ENCODE measurements around the gene CYP1A1. TPM values are rescaled to one million over a fixed set of nuclear protein-coding genes. Genes with fewer than 3 reads are reported as not detected.

The CYP1A1 gene
- total and polyA plus RNA-seq, 4 donors, result 0.19 to 4.4 (median 1.2) TPM

- no peak overlapping the region for H3K9ac ChIP-seq (ENCODE audit: low read depth in 1 of 2, low read length in 2 of 2)
- WGBS, result 95% methylated on average over 3 of the region's 3 CpGs
- TF ChIP-seq NR2F2 (IDR thresholded peaks at IDR 0.05) (no peak), HNF4G (IDR thresholded peaks at IDR 0.05) (no peak), CTCF (IDR thresholded peaks at IDR 0.05; ENCODE audit: low read depth, low read length, missing input control) (no peak), ATF3 (IDR thresholded peaks at IDR 0.05) (no peak), RAD21 (IDR thresholded peaks at IDR 0.05) (no peak), RXRA (IDR thresholded peaks at IDR 0.05) (no peak), FOXA1 (IDR thresholded peaks at IDR 0.05) (no peak), YY1 (IDR thresholded peaks at IDR 0.05) (no peak), GABPA (IDR thresholded peaks at IDR 0.05 in 1 of 2, conservative IDR thresholded peaks at IDR 0.05 in 1 of 2) (no peak), SP1 (IDR thresholded peaks at IDR 0.05) (no peak), JUND (IDR thresholded peaks at IDR 0.05) (no peak), HNF4A (conservative IDR thresholded peaks at IDR 0.05) (no peak), REST (IDR thresholded peaks at IDR 0.05) (no peak), TAF1 (conservative IDR thresholded peaks at IDR 0.05) (no peak), EGR1 (IDR thresholded peaks at IDR 0.05; ENCODE audit: low read depth in 2 of 2) (no peak), FOXA2 (IDR thresholded peaks at IDR 0.05) (no peak)
- TF ChIP-seq, protein P1, sequence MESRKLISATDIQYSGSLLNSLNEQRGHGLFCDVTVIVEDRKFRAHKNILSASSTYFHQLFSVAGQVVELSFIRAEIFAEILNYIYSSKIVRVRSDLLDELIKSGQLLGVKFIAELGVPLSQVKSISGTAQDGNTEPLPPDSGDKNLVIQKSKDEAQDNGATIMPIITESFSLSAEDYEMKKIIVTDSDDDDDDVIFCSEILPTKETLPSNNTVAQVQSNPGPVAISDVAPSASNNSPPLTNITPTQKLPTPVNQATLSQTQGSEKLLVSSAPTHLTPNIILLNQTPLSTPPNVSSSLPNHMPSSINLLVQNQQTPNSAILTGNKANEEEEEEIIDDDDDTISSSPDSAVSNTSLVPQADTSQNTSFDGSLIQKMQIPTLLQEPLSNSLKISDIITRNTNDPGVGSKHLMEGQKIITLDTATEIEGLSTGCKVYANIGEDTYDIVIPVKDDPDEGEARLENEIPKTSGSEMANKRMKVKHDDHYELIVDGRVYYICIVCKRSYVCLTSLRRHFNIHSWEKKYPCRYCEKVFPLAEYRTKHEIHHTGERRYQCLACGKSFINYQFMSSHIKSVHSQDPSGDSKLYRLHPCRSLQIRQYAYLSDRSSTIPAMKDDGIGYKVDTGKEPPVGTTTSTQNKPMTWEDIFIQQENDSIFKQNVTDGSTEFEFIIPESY (IDR thresholded peaks at IDR 0.05), result no peak
- TF ChIP-seq, protein P2, sequence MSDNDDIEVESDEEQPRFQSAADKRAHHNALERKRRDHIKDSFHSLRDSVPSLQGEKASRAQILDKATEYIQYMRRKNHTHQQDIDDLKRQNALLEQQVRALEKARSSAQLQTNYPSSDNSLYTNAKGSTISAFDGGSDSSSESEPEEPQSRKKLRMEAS (IDR thresholded peaks at IDR 0.05), result no peak
- no peak overlapping the region for H3K27ac ChIP-seq (ENCODE audit: low read depth in 1 of 2, low read length in 2 of 2)
- H3K27me3 ChIP-seq (ENCODE audit: control insufficient read depth in 4 of 4, insufficient read depth in 4 of 4, low read length in 3 of 4), result no peaks in the 10 kb centered on the region
- H3K4me3 ChIP-seq (ENCODE audit: low read depth in 1 of 3, low read length in 3 of 3), result no peak overlapping the region
- peaks cover 5 to 48% (median 31%) of the 10 kb centered on the region in 4 donors for H3K4me1 ChIP-seq (ENCODE audit: control insufficient read depth in 4 of 4, insufficient read depth in 4 of 4, low read length in 3 of 4)
- no peaks in the 10 kb centered on the region for H3K9me3 ChIP-seq (ENCODE audit: control insufficient read depth in 4 of 4, low read length in 3 of 4)
- no peaks in the 10 kb centered on the region for H3K36me3 ChIP-seq (ENCODE audit: control insufficient read depth in 4 of 4, insufficient read depth in 3 of 4, low read depth in 1 of 4, low read length in 3 of 4)
- no peak for DNase-seq (ENCODE audit: low spot score)
These were observed 7.9 kb upstream of the CYP1A1 start for GRCh38 chr15:74733269-74733668.
